PC-3 (cell line): ENCODE results near the gene MYH15.

Source experiments
- EZH2 ChIP-seq: fragments of 300-600 bp; sonication (generic); IDR thresholded peaks from one replicate; pipeline ENCODE4 v1.6.1; 2017; ENCODE audit warnings: antibody characterized with exemption, mild to moderate bottlenecking, low read length; ENCODE audit not compliant: unreplicated experiment
- TF ChIP-seq, protein P1 (sequence below): fragments of 300-600 bp; sonication (generic); conservative IDR thresholded peaks from 2 replicates; pipeline ENCODE4 v1.5.1; 2017; ENCODE audit warnings: antibody characterized with exemption, low read depth, mild to moderate bottlenecking, low read length

DNA sequence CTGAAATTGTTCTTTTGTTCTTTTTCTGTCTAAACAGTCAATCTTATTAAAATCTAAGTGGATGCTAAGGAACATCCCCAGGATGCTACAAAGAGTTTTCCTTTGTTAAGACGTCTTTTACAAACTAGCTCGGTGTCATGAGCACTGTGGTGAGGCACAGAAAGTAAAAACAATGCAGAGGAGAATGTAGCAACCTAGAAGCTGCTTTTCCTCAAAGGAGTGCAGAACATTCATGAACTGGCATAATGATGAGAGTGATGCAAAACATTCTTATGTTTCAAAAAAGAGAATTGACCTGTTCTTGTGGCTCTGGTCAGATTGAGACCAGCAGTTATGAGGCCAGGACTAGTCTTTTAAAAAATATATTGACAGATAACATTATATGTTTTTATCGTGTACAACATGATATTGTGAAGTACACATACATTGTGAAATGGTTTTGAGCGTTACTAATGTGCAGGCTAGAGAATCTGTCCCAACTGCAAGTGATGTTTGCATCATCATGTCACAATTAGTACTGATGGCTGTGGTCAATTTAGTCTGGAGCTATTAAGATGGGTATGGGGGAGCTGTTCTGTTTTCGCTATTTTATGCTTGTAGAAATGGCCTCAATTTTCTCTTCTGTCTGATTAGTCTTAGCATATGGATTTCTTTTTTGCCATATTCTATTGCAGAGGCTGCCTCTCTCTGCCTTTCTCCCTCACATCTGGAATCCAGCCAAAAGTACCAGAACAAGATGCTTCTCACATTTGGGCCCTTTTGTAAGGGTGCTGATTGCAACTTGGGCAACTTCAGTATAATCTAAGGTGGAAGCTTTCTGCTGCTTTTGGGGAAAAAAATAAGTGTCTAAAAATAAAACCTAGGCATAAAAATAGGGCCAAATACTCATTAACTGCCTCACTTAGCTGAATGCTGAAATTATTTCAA, 163.8 kb downstream of the MYH15 start:
- TF ChIP-seq, protein P1, sequence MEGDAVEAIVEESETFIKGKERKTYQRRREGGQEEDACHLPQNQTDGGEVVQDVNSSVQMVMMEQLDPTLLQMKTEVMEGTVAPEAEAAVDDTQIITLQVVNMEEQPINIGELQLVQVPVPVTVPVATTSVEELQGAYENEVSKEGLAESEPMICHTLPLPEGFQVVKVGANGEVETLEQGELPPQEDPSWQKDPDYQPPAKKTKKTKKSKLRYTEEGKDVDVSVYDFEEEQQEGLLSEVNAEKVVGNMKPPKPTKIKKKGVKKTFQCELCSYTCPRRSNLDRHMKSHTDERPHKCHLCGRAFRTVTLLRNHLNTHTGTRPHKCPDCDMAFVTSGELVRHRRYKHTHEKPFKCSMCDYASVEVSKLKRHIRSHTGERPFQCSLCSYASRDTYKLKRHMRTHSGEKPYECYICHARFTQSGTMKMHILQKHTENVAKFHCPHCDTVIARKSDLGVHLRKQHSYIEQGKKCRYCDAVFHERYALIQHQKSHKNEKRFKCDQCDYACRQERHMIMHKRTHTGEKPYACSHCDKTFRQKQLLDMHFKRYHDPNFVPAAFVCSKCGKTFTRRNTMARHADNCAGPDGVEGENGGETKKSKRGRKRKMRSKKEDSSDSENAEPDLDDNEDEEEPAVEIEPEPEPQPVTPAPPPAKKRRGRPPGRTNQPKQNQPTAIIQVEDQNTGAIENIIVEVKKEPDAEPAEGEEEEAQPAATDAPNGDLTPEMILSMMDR: no peak
- TF ChIP-seq EZH2: no peak
